DMS114 treated with DMSO at 0.1 percent for 48 hours (cell line): ENCODE results near the gene TICAM1.
"Not testable (repeated sequence)": the region's sequence is repeated elsewhere in the genome, so short reads cannot be mapped to it uniquely, and the experiment has no call there.

Experiments used
- DNase-seq: peaks from one replicate; lab custom pipeline; 2025; ENCODE audit not compliant: unreplicated experiment; lab: John Stamatoyannopoulos, UW

Gene TICAM1

DNA sequence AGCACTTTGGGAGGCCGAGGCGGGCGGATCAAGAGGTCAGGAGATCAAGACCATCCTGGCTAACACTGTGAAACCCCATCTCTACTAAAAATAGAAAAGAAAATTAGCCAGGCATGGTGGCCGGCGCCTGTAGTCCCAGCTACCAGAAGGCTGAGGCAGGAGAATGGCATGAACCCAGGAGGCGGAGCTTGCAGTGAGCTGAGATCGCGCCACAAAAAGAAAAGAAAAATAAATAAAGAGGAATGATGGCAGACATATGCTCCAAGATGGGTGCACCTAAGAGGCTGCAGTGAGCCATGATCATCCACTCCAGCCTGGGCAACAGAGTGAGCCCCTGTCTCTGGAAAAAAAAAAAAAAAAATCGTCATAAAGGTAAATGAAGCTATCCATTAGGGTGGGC is 14.5 kb upstream of the TICAM1 start:
- DNase-seq = not testable (repeated sequence)

- no peak for DNase-seq
Measured at GRCh38 chr19:4844348-4845179, 13.1 kb upstream of the TICAM1 start.

DNA sequence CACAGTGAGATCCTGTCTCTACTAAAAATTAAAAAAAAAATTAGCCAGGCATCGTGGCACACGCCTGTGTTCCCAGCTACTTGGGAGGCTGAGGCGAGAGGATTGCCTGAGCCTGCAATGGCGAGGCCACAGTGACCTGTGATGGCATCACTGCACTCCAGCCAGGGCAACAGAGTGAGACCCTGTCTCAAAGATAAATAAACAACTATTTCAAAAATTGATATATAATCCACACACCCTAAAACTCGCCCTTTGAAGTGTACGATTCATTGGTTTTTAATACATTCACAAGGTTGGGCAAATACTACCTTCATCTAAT is 12.1 kb upstream of the TICAM1 start:
- DNase-seq = no peak

GRCh38 chr19:4839192-4839591 is 7.7 kb upstream of the TICAM1 start:
- DNase-seq = no peak

GRCh38 chr19:4832776-4833175 is 1.3 kb upstream of the TICAM1 start:
- no peak for DNase-seq

GRCh38 chr19:4831979-4832340 is 448 bp upstream of the TICAM1 start:
- DNase-seq = not testable (repeated sequence)

DNA sequence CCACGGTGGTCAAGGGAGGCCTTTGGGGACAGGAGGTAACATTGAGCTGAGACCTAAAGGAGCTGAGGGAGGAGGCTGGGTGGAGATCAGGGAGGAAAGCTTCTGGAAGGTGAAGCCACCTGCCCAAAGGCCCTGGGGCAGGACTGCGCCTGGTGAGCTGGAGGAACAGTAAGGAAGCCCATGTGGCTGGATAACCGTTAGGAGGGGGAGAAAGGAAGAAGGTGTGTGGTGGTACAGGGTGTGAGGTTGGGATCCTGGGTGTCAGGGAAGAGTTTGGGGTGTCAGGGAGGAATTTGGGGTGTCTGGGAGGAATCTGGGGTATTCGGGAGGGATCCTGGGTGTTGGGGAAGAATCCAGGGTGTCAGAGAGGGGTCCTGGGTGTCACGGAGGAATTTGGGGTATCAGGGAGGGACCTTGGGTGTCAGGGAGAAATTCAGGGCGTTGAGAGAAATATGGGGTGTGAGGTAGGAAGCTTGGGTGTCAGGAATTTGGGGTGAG is 695 bp downstream of the TICAM1 start:
- no peak for DNase-seq

DNA sequence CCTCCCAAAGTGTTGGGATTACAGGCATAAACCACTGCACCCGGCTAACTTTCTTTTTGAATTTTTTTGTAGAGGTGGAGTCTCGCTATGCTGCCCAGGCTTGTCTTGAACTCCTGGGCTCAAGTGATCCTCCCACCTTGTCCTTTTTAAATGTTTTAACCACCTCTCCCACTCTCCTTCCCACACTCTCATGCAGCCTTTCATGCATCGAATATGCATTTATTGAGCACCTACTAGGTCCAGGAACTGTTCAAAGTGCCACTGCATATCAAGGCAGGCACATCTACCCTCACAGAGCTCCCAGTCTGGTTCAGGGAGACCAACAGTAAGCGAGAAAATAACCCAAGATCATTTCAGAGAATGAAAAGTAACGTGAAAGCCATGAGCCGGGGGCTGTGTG is 1.2 kb downstream of the TICAM1 start:
- no peak for DNase-seq

GRCh38 chr19:4829001-4829712 is 2.4 kb downstream of the TICAM1 start:
- DNase-seq = no peak

GRCh38 chr19:4823577-4823976 is 7.9 kb downstream of the TICAM1 start:
- no peak for DNase-seq

DNA sequence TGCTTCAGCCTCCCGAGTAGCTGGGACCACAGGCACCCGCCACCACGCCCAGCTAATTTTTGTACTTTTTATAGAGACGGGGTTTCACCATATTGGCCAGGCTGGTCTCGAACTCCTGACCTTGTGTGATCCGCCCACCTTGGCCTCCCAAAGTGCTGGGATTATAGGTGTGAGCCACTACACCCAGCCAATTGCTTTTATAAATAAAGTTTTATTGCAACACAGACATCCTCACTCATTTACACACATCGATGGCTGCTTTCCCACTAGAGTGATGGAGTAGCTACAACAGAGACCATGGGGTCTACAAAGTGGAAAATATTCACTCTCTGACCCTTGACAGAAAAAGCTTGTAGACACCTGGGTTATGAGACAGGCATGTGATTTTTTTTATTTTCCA is 9.2 kb downstream of the TICAM1 start:
- DNase-seq = not testable (repeated sequence)

DNA sequence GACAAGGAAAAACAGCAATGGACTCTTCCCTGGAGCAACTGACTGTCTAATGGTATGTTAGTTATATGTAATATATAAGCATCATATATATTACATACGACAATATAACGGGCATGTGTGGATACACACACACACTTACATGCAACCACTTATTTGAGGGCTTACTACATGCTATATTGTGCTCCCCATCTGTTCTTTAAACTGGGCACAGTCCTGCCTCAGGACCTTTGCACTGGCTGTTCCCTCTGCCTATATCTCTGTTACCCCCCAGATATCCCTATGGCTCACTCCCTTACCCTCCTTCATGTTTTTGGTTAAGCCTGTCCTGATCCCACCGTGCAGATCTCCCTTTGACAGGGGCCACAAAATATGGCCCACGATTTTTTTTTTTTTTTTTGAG is 10.2 kb downstream of the TICAM1 start:
- no peak for DNase-seq

DNA sequence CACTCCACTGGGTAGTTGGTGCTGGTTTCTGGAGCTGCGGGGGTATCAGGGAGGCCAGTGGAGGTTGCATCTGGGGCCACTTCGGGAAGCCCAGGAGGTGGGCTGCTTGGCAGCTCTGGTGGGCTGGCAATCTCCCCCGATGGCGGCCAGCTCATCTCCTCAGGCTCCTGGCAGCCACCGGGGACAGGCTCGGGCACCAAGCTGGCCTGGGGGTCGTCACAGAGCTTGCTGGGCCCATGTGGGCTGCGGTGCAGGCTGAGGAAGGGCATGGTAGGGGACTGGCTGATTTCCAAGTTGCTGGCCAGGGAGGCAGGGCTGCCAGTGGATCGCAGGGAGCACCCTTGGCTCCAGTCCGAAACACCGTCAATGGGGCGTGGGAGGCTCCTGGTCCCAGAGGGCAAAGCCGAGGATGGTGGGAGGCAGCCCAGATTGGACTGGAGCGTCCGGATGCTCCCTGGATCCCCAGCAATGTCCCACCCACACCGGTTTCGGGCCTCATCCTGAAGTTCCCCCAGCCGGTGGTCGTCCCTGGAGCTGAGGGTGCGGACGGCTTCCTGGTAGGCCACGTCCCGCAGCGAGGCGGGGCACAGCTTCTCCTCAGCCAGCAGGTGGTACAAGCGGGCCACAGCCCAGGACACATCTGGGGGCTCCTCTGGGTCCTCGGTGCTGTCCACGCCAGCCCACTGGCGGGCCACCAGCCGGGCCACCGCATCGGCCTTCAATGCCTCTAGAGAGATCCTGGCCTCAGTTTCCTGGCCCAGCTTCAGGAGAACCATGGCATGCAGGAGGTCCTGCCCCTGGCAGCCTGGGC is 13.8 kb downstream of the TICAM1 start:
- no peak for DNase-seq

DNA sequence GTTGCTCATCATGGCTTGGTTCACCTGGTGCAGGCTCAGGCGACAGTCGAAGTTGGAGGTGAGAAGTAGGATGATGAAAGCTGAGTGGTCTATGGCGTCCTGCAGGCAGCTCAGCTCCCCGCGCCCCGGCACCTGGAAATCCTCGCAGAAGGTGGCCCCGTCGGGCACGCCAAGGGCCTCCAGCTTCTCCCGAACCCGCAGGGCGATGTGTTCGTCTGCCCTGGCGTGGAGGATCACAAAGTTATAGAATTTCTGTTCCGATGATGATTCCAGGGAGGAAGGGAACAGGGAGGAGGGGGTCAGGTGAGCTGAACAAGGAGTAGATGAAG is 14.6 kb downstream of the TICAM1 start:
- DNase-seq = no peak

- DNase-seq = no peak
Measured at GRCh38 chr19:4816202-4816949, 15.1 kb downstream of the TICAM1 start.

DNA sequence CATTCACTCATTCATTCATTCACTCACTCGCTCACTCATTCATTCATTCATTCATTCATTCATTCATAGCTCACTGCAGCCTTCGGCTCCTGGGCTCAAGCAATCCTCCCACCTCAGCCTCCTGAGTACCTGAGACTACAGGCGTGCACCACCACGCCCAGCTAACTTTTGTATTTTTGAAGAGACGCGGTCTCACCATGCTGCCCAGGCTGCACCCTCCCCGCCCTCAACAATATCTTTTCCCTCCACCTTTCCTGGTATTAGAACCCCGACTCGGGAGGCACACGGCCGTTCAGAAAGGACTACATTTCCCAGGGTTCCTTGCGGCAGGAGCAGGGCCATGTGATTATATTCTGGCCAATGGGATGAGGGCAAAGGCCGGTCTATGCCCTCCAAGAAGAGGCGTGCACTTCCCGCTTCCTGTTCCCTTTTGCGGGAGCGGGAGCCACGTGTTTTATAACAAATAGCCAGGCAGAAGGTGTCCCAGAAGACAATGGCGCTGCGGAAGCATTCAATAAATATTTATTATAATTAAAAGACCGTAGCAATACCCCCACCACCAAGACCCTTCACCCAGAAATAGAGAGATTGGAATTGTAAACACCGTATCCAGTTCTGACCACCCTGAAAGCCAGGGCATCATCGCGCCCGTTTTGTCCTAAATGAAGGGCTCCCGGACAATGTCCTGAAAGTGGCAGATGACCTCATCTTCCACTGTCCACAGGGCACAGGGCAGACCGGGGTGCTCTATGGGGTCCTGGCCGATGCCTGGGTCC is 15.9 kb downstream of the TICAM1 start:
- DNase-seq = peak; percentile 55

DNA sequence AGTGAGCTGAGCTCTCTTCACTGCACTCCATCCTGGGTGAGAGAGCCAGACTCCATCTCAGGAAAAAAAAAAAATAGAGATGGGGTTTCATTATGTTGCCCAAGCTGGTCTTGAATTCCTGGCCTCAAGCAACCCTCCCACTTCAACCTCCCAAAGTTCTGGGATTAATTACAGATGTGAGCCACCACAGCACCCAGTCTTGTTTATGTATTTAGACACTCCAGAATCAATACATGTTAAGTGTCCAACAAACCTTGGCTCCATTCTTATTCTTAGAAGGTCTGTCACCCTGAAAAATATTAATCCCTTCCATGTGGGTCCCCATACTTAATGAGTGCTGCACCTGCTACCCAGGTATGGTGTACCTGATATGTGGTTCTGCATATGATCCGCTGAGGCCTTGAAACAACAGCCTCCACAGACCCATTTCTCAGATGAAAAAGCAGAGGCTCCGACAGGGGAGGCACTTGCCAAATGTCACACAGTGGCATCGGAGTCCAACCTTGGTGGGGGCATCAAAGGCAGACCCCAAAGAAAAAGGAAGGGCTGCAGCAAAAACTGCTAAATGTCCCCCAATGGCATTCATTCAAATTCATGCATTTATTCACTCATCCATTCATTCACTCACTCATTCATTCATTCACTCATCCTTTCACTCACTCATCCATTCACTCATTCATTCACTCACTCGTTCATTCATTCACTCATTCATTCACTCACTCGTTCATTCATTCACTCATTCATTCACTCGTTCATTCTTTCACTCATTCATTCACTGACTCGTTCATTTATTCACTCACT is 16.7 kb downstream of the TICAM1 start:
- no peak for DNase-seq

DNA sequence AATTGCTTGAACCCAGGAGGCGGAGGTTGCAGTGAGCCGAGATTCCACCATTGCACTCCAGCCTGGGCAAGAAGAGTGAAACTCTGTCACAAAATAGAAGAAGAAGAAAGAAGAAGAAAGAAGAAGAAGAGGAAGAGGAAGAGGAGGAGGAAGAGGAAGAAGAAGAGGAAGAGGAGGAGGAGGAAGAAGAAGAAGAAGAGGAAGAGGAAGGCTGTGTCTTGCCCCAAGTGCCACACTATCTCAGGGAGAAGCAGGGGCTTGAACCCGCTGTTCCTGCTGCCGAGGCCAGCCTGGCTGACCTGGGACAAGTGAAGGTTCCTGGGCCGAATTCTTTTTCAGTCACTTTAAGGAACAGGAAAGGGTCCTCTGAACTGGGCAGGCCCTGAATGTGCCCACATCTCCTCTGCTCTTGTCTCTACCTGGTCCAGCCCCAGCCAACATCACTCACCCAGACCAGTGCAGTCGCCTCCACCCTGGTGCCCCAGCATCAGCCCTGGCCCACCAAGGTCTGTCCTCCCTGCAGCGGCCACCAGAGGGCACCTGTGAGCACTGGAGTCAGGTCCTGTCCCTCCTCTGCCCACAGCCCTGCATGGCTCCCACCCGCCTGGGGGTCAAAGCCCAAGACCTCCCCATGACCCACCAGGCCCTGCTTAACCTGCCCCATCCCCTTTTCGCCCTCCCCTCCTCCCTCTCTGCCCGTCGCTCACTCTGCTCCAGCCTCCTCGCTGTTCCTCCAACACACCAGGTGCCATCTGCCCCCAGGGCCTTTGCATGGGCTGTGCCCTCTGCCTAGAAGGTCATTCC is 20.0 kb downstream of the TICAM1 start:
- no peak for DNase-seq

DNA sequence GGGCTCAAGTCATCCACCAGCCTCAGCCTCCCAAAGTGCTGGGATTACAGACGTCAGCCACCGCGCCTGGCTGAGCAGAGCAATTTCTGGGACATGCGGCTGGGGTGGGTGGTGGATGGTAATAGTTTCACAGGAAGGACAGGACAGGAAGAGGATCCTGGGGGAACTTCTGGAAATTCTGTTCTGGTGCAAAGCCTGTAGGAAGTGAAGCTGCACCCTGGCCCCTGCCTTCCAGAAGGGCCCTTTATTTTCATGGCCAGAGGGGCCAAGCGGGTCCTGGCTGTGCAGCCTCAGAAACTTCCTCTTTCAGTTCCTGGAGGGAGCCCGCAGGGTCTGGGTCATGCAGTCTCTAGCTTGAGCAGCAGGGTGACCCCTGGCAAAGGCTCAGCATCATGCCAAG is 24.3 kb downstream of the TICAM1 start:
- no peak for DNase-seq
